ENCODE results near the gene ZNF497.
A peak's percentile ranks its signal among the peaks of the same experiment; 100 is the strongest.

The ZNF497 gene

DNA sequence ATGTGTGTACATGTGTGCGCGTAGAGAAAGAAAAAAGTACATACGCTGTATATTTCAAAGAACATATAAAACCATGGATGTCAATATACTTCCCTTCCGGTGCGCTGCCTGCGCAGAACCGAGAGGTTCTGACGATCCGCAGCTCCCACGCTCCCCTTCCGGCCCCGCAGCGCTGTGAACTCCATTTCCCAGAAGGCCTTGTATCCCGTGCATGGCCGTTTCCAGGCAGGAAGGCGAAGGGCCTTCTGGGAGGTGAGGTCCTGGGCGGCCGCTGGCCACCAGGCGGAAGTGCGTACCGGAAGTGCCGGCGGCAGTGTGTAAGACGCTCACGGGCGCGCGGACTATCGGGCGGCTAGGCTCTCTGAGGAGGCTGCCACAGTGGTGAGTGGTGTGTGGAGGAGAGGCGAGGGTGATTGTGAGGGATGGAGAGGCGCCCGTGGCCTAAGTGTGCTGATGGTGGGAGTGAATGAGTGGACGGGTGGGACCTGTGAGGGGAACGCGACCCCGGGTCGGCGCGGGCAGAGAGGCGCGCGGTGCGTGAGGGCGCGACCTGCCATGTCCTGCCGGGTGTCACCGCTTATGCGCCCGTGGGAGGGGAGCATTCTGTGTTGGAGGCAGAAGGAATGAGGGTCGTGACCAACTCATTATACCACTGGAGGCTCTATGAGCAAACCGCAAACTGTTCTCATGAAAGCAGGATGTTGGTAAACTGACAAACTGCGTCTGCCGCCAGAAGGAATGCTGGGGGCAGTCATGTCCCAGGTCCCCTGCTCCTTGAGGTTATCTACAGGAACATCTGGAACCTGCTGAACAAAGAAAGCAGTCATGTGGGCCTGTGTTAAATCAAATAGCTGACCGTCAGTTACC is 57.3 kb downstream of the ZNF497 start, which contains the start of gene ERVK3-1:
ERVK3-1 (plus strand) TSS at position 313 of the 867 bp plus-strand sequence. CDS start 6,792 bp downstream, outside the sequence.
- peak; percentile 84 for DNase-seq

DNA sequence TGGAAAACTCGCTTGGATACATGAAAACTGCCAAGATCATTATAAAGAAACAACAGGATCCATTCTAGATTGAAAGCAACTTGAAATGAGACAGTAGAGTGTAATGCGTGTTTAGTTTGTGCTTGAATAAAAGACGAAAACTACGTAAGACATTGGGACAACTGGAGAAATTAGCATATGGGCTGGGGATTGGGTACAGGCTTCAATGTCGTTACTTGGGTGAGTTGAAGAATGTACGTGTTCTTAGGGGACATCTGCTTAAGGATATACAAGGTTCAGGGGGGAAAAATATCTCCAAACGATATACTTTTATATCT is 57.8 kb downstream of the ZNF497 start:
- DNase-seq = no peak
